GM18498 (cell line): ENCODE measurements around the gene PLA2G2F.

Experiments used
- ATAC-seq: cut with Tn5 transposase; IDR thresholded peaks from one replicate; pipeline ENCODE4 v1.9.1; 2021; ENCODE audit warnings: mild to moderate bottlenecking, moderate library complexity; ENCODE audit not compliant: unreplicated experiment

PLA2G2F gene

DNA sequence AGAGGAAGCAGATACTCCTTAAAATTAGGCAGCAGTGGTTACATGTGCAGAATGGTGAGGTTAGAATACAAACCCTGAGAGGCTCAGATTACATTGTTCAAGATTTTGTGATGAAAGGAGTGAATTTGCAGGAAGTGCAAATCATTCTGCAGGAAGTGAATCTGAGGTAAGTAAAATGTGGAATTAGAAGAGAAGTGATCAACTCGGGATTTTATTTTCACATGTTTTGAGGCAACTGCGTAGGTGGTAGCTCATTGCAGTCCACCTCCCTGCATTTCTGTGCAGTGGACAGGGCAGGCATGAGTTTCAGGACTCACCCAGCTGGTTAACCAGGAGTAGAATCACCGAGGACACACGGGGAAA, 49.3 kb downstream of the PLA2G2F start:
- ATAC-seq: no peak

DNA sequence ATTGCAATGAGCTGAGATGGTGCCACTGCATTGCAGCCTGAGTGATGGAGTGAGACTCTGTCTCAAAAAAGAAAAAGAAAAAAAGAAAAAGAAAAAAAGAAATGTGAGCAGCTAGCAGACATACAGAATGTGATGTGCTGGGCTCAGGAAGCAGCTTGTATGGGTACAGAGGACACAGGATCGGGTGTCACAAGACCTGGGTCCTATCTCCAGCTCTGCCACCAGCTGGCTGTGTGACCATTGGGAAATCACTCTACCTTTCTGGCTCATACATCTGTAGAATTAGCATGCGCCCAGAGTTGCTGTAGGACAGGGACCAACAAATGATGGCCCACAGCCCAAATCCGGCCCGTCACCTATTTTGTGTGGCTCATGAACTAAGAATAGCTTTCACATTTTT, 50.5 kb downstream of the PLA2G2F start:
- no peak for ATAC-seq

DNA sequence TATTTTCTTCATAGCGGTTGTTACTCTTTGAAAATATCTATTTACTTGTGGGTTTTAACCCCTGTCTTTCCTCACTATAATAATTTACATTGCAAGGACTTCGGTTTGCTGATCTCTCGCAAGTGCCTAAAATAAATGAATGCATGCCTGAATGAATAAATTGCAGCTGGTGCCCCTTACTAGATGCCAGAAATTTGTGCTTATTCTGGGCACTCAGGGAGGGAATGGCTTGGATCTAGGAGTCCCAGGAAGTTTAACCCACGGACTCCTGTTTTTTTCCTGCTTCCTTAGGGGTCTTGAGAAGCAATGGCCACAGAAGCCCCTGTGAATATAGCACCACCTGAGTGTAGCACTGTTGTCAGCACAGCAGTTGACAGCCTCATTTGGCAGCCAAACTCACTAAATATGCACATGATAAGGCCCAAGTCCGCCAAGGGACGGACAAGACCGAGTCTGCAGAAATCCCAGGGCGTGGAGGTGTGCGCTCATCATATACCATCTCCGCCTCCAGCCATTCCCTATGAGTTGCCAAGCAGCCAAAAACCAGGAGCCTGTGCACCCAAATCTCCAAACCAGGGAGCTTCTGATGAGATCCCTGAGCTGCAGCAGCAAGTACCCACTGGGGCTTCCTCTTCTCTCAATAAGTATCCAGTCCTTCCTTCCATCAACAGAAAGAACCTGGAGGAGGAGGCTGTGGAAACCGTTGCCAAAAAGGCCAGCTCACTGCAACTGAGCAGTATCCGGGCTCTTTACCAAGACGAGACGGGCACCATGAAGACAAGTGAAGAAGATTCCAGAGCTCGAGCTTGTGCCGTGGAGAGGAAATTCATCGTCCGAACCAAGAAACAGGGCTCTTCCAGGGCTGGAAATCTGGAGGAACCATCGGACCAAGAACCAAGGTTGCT, 51.4 kb downstream of the PLA2G2F start:
- no peak for ATAC-seq

DNA sequence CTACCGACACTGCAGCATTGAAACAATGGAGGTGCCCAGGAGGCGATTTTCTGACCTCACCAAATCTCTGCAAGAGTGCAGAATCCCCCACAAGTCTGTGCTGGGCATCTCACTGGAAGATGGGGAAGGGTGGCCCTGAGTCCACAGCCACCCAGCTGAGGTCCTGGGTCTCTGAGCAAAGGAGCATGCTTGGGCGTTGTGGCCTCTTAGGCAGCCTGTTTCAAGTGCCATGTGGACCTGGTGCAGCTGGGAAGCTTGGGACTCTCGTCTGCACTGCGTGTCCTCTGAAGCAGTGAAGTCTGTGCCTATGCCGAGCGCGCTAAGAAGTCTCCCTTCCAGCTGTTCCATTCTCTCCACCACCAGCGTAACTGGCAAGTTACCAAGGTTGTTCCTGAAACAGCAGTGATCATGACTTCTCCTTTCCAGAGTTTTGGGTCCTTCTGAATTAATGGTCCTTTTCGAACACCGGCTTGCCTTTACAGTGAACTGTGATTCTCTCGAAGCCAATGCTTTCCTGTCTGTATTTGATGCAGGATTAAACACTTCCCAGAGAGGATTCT, 52.2 kb downstream of the PLA2G2F start:
- ATAC-seq: no peak

DNA sequence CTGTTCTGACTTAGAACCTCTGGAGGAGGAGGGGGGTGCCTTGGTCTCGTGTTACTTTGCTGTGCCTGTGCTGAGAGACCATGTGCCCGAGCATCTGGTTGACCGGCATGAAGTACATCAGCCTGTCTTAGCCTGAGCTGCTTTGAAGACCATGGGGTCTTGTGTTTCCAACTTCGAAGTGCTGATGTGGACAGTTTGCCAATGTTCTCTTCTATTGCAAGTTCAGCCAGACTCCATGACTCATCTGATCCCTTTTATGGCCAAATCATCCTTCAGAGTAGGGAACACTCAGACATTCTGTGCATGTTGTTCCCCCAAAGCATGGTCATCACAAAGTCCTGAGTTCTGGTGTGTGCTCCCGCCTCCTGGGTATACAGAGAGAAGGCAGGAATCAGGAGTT, 53.2 kb downstream of the PLA2G2F start:
- ATAC-seq: no peak

DNA sequence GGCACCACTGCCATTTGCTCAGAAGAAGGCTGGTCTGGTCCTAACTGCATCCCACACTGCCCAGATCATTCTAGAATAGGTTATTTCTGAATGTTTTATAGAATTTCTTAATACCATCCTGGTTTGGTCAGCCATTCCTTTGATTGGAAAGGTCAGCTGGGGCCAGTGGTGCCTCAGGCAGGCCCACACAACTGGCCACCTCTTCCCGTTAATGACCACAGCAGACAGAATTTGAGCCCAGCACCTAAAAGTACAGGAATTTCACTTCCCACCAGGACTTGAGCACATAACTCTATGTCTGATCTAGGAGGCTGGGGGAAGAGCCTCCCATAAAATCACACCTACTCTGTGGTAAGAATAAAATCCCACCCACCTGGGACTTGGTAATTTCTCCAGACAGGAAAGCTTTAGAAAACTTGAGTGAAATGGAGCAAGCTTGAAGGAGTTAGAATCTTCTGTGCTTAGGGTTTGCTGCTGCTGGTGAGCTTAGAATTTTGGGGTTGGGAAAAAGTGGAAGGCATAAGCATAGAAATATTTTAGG, 53.8 kb downstream of the PLA2G2F start:
- no peak for ATAC-seq

- ATAC-seq: no peak
Observed at GRCh38 chr1:20194224-20194623, 55.1 kb downstream of the PLA2G2F start.

- ATAC-seq: no peak
Observed at GRCh38 chr1:20194757-20195461, 55.8 kb downstream of the PLA2G2F start.

GRCh38 chr1:20195462-20195780, 56.3 kb downstream of the PLA2G2F start:
- ATAC-seq: no peak

DNA sequence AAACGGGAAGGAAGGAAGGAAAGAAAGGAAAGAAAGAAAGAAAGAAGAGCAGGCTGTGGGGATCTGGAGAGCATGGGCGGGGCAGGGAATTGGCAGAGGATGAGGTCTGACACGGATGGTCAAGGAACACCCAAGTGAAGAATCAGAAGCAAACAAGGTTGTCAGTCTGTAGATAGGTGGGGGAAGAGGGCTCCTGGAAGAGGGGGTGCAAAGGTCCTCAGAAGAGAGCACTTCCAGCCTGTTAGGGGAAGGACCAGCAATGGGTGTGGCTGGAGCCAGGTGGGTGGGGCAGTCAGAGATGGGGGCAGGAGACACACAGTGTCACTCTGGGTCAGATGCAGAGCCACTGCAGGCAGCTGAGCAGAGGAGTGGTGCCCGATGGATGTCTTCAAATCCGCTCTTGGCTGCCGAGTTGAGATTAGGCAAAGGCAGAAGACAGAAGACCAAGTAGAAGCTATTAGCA, 58.2 kb downstream of the PLA2G2F start:
- ATAC-seq: no peak

GRCh38 chr1:20198296-20198695, 59.2 kb downstream of the PLA2G2F start:
- no peak for ATAC-seq

DNA sequence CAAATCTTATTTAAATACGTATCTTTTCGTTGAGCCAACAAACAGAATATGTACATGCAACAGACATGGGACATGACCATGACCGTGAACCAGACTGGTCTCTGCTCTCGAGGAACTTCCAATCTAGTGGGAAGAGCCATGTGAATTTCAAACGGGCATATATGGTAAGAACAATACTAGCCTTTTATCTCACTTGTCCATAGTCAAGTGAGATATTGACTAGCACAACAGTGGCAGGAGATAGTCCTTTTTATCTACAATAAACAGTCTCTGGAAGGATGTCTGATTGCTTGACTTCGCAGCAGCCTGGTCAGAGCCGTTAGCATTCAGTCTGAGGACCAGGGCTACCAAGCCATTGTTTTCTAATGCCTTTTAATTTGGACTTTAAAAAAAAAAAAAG, 59.8 kb downstream of the PLA2G2F start:
- ATAC-seq: no peak

GRCh38 chr1:20199403-20199802, 60.3 kb downstream of the PLA2G2F start:
- no peak for ATAC-seq

- no peak for ATAC-seq
Observed at GRCh38 chr1:20199840-20200239, 60.7 kb downstream of the PLA2G2F start.
